ENCODE measurements around the gene NCKAP5.

Gene NCKAP5

DNA sequence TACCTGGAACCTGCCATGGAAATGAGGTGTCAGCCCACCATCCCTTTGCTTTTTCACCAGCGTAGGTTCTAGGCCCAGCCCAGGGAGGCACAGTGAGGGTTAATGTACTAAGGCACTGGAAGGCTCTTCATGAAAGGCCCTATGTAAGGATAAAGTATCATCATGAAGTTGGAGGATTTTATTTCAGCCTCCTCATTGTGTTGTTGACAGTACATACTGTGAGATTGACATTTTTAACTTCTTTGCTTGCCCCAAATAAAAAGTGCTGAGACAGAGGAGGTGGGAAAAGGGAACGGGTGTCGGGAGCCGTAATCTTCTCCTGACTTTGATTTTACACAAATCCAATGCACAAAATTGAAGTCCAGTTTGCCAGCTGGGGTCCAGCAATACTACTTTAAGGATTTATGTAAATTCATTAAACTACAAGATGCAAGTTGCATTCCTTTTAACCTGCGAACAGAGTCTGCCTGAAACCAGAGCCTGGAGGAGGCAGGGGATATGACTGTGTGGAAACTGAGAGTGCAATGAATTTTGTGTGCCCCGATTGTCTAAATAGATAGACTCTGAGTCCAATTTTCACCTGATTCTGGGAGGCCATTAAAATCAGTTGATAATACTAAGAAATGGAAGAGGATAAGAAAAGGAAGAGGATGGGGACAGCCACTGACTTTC, 5.4 kb upstream of the NCKAP5 start:
- no peak for DNase-seq

DNA sequence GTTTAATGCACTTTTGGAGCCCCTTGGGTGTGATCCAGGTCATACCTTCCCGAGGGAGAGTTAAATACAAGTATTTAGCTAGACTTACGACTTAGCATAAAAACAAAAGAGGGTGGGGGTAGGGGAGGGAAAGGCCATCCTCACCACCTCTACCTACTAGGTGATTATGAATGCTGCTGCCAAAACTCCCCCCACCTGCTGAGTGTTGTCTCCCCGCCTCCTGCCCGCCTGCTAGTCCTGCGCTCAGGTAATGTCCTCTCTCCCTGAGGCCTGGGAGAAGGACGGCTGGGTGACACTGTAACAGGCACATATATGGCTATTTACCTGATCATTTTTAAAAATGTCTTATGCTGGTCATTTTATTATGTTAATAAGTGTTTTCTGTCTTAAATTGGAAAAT, 3.0 kb upstream of the NCKAP5 start:
- no peak for DNase-seq

DNA sequence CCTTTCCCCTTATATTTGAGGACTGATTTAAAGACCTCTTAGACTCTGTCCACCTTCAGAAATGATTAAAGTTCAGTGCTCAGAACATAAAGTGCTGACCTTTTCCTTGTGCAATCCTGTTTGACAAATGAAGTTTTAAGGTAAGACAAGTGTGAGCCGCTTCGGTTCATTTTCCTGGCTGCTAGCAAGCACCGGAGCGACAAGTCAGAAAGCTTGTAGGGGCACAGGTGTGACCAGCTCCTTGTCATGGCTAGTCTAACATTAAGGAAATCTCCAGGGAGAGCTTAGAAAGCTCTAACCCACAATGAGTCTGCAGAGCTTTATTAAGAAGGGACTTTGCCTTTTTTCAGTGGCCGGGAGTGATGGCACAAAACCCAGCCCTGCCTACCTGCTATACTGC, 2.3 kb upstream of the NCKAP5 start:
- peak; percentile 19 for DNase-seq

DNA sequence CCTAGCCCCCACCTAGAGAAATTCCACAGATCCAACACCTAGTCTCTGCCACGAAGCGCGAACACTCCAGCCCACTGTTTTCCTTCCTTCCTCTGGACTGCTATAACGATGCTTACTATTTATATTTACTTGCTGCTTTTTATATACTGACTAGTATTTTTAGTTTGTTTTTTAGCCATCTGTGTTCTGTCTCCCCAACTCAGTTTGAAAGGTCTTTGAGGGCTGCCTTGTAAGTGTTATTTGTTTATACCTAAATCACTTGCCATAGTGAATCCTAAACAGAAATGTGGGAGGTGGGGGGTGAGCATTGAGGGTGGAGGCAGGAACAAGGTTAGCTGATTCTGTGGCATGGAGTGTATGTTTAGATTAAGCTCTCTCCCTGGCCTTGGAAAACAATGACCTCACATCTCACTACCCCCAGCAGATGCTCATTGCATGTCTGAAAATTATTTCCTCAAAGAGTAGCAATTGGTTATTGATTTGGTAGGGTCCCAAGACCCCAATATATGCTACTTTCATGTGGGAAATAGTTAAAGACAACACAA, 1.1 kb upstream of the NCKAP5 start:
- DNase-seq, result no peak

DNA sequence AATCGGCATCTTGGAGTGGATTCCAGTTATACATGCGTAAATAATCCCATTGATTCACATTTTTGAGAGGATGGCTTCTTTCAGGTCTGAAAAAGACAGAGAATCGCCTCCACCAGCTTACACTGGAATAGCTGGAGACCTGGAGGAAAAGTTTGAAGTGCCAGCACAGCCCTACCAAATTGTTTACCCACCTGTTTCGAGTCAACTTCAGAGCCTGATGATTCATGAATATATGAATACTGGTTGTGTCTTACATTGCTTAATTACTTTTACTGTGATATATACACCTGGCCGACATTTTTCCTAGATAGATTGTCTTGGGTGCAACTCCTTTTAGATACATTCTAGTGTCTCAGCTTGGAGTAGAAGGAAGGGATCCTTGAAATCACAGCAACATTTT, 335 bp upstream of the NCKAP5 start:
- DNase-seq, result no peak

DNA sequence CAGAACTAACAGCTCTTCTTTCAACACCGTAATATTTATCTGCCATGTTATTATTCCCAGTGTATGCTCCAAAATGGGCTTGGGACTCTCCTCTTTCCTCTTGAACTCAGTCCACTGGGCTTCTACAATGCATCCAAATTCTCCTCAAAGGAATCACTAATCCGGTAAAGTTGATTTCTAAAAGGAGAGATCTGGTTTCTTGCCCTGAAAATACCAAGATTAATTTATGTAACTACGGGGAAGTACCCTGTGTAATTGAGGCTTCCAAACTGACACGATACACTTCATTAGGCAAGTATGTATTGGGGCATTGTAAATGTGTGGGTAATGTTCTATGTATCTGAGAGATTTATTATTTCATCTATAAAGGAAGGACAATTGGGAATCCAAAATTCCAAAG, 5.7 kb downstream of the NCKAP5 start:
- DNase-seq, result no peak

DNA sequence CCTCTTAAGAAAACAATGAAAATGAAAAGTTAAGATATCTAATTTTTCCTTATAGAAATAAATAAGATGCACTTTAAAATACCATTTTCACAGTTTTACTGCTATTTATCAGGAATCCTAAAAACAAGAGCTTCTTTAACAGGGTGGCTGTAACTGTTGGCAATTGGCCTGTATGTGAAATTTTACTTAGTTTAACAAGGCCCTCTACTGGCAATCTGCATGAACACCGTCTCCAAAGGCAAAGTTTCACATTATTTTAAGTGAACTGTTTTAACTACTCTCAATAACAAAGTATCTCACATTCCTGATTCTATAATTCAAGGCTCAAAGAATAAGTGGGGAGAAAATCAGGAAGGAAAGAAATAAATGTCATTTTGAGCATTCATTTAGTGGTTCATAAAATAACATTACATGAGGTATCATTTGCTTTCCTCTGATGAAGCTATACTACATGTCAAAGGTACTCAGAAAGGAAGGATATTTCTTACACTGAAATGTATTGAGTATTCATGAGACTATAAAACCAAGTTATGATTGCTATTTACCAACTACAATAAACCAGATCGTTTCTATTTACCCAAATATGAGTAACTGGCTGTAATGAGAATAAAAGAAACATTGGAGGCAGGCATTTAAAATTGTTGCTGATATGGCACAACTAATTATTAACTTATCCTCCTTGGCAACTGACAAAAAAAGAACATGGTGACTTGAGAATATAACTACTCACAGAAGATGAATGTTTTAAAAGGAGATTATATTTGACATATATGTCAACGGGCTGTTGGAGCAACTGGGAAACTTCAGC, 7.0 kb downstream of the NCKAP5 start:
- DNase-seq, result peak; percentile 51

DNA sequence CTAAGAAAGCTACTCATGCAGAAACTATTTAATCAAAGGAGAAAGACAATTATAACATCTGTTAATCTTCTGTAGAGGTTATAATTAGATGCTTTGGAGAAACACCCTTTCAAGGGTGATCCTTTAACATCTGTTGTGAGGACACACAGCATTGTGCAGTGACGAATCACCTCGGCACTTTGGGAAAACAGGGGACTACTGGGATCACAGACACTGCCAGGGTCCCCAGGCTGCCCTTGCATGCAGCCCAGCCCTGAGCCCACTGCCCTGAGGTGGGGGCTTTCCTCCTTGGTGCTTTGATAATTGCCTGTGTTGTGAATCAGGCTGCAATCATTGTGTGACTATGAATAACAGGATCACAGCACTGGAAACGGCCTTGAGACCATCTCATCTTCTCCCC, 10.6 kb downstream of the NCKAP5 start:
- DNase-seq, result no peak

DNA sequence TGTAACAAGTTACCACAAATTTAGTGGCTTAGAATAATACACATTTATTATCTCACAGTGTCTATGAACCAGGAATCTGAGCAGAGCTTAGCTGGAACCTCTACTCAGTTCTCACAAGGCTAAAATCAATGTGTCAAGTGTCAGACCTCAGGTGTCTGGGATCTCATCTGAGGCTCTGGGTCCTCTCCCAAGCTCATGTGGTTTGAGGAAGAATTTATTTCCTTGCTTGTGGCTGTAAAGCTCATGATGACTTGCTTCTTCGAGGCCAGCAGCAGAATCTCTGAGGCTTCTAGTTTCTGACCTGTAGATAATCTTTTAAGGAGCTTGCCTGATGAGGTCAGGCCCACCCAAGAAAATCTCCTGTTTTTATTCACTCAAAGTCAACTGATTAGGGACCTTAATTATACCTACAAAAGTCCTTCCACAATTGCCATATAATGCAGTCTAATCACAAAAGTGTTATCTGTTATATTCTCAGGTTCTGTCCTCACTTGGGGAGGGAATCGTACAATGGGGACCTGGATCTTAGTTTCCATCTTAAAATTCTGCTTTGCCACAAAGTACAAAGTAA, 14.3 kb downstream of the NCKAP5 start:
- DNase-seq, result no peak

DNA sequence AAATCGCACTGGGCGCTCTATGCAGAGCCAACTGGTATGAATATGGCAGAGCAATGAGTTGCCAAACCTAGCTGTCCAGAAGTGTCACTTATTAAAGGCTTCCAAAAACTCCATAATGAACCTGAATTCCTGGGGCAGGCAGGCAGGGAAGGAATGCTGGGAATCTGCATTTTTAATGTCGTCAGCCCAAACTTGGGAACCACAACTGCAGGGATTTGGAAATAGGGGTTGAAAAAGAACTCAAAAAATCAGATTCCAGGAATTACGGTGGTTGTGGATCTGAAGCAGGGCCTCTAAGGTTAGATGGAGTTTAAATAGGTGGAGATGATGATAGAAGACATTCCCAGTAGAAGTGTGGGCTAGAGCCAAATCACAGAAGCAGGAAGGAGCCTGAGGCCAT, 15.0 kb downstream of the NCKAP5 start:
- no peak for DNase-seq

DNA sequence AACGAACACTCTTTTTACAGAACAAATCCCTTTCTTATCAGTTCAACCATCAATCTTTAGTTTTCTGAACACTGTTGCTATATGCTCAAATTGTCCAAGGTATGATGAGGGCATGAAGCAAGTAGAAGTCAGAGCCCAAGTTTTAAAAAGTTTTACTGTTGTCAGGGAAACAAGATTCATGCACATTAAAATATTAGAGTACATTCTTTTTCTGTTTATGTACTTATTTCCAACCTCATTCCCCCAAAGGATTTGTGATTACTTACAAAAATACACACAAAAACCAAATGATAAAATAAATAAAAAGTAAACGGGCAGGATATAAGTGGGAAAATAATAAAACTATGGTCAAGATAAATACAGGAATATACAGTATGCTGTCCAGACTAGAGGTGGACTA, 15.4 kb downstream of the NCKAP5 start:
- DNase-seq, result no peak

DNA sequence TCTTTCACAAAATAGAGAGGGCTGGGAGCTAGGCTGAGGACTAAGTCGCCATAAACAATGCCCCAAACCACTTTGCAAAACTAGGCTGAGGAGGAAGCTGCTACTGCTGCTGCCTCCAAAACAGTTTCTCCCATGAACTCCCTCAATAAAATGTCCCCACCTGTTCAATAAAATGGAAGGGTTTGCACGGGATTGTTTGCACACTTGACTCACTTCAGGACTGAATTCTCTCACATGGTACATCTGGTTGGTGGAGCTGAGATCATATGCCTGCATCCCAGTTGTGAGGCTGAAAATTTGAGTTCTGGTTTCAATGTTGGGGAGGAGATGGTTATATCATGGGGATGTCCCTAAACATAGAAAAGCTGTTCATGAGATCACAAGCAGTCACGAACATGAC, 26.5 kb downstream of the NCKAP5 start:
- no peak for DNase-seq

DNA sequence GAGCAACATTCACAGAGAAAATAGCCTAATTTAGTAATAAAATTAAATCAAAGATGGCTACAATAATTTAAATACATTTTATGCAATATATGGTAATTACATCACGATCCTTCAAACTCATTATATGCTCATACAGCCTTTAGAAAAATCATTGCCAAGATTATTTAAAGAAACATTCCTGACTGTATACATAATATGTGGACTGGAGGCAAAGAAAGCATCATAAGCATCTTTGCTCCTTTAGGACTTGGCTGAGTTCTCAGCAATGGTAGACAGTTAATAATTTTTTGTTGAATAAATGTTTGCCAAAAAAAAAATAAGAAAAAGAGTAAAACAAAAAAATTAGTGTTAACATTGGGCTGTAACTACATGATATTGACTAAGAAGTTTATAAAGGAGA, 26.9 kb downstream of the NCKAP5 start:
- no peak for DNase-seq

DNA sequence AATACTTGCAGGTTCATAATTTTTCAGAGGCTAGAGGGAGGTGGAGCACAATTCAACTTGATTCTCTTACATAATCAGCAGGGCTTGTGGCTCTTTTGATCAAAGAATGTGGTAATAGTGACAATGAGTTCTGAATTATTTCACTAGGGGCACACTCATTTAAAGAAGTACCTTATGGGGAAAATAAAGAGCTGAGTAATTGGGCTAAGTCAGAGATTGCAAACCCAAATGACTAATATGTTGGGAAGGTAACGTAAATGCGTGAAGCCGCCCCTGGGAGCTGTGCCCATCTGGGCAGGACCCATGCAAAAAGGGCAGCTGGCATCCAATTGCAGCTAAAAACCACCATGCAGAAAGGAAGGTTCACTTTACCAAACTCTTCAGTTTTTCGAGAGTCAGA, 35.3 kb downstream of the NCKAP5 start:
- DNase-seq, result no peak

DNA sequence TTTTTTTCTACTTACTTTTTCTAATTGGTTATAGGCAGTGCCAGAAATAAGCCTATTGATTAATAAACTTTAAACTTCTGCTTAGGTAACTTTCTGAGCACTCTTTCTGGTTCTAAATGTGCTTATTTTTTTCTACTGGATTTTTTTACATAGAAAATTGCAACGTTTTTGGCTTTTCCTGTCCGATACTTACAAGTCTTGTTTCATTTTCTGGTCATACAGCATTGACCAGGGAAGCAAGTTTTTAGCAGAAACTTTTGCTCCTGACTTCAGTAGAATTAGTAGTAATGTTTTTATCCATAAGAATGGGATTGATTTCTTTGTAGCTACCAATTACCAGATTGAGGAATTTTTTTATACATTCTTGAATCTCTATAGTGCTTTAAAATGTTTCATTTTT, 36.9 kb downstream of the NCKAP5 start:
- no peak for DNase-seq

DNA sequence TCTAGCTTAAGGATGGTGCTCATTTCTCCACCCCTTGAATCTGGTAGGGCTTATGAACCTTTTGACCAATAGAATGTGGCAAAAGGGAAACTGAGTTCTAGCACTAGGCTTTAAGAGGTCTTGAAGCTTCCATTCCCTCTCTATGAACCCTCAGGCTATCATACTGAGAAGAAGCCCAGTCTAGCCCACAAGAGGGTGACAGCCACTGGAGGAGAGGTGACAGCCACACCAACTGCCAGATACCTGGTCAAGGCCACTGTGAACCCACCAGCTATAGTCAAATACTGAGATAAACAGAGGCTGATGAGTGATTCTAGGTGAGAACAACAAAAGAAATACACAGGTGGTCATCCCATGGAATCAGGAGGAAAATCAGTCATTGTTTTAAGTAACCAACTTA, 37.6 kb downstream of the NCKAP5 start:
- DNase-seq, result no peak

DNA sequence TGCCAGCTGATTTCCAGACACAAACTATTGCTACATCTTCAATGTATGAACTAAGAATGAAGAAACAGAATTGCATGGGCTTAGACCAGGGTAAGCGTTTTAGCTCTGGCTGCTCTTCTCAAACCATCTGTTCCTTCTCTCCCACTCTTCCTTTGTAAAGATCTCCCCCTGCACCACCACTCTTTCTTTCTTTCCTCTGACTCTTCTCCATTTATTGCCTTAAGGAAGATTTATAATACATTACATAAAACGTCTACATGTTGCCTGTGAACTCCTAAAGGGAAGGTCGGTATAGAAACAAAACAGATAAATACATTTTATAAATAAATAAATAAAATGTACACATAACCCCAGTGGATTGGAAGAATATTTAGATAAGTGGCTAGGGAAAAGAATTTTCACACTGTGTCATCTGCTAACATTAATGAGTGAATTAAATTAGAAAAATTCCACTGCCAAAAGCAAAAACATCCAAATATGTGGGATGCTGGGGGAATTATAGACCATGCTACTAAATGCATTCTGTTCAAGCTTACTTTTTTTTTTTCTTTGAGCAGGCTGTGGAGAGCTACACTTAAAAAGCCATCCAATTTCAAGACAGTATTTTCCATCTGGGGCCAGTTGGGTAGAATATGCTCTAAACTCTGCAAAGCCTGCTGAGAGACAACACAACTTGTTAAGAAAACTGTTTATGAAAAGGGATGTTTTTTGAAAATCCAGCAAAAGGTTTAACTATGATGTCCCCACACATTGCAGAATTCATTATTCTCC, 41.5 kb downstream of the NCKAP5 start:
- no peak for DNase-seq

DNA sequence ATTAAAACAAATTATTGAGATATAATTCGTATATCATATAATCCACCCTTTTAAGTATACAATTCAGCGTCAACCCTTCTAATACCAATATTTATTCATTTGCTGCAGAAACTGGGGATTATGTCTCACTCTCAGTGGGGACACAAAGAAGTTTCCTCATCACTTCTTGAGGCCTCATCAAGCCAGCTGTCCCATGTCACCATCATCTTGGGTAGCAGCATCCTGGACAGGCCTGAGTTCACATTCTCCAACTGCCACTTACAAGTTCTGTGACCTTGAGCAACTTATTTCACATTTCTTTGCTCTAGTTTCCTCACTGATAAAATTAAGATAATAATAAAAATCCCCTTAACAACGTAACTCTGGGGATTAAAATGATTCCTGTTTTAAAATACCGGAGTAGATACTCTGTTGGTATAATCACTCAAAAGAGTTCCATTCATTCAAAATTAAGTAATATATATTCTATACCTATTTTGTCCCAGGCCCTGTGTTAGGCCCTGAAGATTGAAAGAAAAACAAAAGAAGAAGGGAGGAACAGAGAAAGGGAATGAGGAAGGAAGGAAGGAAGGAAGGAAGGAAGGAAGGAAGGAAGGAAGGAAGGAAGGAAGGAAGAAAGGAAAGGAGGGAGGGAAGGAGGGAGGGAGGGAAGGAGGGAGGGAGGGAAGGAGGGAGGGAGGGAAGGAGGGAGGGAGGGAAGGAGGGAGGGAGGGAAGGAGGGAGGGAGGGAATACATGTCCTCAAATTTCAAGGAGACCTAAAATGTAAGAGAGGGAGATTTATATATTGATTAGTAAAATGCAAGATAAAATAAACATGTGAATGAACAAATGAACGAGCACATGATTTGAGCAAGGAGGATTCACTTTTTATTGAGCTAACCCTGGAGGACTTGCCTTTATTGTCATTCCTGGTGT, 42.4 kb downstream of the NCKAP5 start:
- DNase-seq, result no peak

DNA sequence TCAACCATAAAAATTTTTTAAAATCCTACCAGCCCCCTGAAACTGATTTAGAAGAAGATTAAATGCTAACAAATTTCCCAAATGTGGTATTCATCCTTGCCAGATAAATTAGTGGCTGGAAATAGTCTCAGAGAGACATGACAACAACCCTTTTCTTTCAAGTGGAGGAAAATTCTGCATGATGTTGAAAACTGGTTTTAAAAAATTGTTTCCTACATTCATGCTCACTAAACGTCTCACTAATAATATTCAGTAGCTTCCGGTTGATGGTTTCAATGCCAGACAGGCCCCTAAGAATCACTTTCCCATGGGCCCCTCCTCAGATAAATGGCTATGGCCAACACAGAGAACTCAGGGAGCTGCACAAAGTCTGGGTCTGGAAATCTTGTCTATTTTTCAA, 43.2 kb downstream of the NCKAP5 start:
- DNase-seq, result no peak

DNA sequence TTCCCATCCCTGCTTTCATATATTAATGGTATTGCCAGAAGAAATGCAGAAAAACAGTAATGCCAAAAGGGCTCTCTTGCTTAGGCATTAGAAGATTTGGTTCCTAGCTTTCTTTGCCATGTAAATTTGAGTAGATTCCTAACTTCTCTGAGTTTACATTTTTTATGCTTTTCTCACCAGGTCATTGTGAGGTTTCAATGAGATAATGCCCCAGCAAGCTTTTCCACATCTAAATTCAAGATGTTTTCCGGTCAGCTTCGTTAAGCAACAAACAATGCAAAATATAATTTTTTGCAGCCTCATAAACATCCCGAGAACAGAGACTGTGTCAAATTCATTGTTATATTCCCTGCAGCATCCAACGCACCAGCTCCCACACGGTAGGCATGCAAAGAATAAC, 44.9 kb downstream of the NCKAP5 start:
- DNase-seq, result no peak

DNA sequence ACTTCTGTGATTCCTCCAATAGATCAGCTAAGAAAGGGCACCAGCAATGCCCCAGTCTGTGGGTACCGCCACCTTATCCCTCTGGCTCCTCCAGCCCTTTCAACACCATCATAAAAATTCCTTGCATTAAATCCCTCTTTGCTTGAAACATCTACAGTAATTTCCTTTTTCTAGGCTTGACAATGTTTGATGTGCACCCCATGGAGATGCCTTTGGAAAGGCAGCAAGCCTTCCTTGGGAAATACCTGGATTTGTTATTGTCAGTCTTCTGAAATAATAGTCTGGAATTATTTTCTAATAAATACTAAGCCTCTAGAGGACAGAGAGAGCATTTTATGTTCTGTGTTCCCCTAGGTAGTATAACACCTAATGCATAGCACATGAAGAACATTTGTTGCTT, 46.1 kb downstream of the NCKAP5 start:
- no peak for DNase-seq

DNA sequence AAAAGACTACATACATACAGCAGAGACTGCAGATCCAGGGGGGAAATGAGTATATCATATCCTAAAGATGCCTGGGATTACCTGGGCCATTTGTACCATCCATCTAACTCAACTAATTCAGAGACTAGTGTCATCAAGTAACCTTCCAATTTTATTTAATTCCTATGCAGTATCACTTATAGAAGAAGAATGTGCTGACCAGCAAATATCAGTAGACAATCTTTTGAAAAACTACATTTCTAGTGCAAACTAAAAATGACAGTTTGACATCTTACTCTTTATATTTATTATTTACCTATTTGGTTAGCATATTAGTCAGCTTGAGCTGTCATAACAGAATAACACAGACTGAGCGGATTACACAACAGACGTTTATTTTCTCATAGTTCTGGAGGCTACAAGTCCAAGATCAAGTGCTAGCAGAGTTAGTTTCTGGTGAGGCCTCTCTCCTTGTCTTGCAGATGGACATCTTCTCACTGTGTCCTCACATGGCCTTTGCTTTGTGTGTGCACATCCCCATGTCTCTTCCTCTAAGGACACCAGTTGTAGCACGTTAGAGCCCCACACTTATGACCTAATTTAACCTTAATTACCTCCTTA, 47.0 kb downstream of the NCKAP5 start:
- DNase-seq, result no peak

Measured in DMS79 (cell line).